Transverse colon (tissue), 3 donors: ENCODE measurements around the gene UBC.
"Not testable (repeated sequence)": the region's sequence is repeated elsewhere in the genome, so short reads cannot be mapped to it uniquely, and the experiment has no call there.

Experiments used
- POLR2A ChIP-seq: fragments of 450-650 bp; IDR thresholded peaks from one replicate; pipeline ENCODE4 v1.6.1; 2016; ENCODE audit warnings: antibody characterized with exemption, mild to moderate bottlenecking, moderate library complexity
- TF ChIP-seq, protein P1 (sequence below), 5 experiments: fragments of 200-600 bp in 3 of 5; fragments of 450-650 bp in 2 of 5; sonication (generic) in 3 of 5; IDR thresholded peaks; 1 replicate in 2 of 5; 2 replicates in 3 of 5; pipeline ENCODE4 v1.5.1; 2016 to 2017; ENCODE audit warnings: antibody characterized with exemption in 5 of 5, inconsistent platforms in 3 of 5, mild to moderate bottlenecking in 2 of 5, moderate library complexity in 1 of 5

DNA sequence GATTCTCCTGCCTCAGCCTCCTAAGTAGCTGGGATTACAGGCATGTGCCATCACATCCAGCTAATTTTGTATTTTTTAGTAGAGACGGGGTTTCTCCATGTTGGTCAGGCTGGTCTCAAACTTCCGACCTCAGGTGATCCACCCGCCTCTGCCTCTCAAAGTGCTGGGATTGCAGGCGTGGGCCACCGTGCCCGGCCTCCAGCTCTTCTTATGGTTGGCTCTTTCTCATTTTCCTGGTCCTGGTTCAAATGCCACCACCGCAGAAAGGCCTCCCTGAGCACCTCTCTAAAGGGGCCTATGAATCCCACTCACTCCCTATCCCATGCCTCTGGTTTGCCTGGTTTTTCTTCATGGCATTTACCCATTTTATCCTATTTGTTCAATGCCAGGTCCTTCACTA is 11.3 kb upstream of the UBC start:
- TF ChIP-seq POLR2A, result not testable (repeated sequence)
- TF ChIP-seq, protein P1, sequence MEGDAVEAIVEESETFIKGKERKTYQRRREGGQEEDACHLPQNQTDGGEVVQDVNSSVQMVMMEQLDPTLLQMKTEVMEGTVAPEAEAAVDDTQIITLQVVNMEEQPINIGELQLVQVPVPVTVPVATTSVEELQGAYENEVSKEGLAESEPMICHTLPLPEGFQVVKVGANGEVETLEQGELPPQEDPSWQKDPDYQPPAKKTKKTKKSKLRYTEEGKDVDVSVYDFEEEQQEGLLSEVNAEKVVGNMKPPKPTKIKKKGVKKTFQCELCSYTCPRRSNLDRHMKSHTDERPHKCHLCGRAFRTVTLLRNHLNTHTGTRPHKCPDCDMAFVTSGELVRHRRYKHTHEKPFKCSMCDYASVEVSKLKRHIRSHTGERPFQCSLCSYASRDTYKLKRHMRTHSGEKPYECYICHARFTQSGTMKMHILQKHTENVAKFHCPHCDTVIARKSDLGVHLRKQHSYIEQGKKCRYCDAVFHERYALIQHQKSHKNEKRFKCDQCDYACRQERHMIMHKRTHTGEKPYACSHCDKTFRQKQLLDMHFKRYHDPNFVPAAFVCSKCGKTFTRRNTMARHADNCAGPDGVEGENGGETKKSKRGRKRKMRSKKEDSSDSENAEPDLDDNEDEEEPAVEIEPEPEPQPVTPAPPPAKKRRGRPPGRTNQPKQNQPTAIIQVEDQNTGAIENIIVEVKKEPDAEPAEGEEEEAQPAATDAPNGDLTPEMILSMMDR (IDR thresholded peaks at IDR 0.05), result not testable (repeated sequence)
